ENCODE data around the gene CH25H. TPM values are rescaled to one million over a fixed set of nuclear protein-coding genes. Genes with fewer than 3 reads are reported as not detected.

The CH25H gene
- total and polyA plus RNA-seq, 2 donors = 1.1 to 3.8 TPM

DNA sequence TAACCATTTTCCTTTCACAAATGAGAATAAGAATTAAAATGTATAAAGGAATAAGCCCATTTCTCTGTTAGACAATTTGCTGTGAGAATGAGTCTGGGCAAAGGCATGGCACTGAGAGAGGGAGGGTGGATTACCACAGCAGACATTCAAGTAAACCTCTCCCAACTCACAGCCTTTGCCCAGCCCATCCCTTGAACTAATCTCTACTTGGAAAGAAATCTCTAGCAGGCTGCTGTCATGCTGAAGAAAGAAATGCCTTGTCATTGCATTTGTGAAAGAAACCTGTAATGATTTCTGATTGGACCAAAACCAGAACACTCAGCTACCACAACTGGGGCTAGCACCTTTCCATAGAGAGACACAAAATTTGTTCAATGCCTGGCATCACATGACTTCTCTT, 39.2 kb downstream of the CH25H start:
- H3K4me1 ChIP-seq (ENCODE audit: insufficient read depth) = no peaks in the 10 kb centered on the region
- no peak overlapping the region for H3K27ac ChIP-seq (ENCODE audit: low read depth)
- no peak for DNase-seq (ENCODE audit: extremely low spot score)
- no peaks in the 10 kb centered on the region for H3K36me3 ChIP-seq (ENCODE audit: insufficient read depth)
- no peak overlapping the region for H3K4me3 ChIP-seq (ENCODE audit: low read depth, low read length)

GRCh38 chr10:89165923-89166322, 41.2 kb downstream of the CH25H start:
- no peak overlapping the region for H3K27ac ChIP-seq (ENCODE audit: low read depth)
- H3K4me1 ChIP-seq (ENCODE audit: insufficient read depth) = no peaks in the 10 kb centered on the region
- H3K4me3 ChIP-seq (ENCODE audit: low read depth, low read length) = no peak overlapping the region
- no peak for DNase-seq (ENCODE audit: extremely low spot score)
- 89% methylated on average over 4 of the region's 4 CpGs for WGBS
- no peaks in the 10 kb centered on the region for H3K36me3 ChIP-seq (ENCODE audit: insufficient read depth)

DNA sequence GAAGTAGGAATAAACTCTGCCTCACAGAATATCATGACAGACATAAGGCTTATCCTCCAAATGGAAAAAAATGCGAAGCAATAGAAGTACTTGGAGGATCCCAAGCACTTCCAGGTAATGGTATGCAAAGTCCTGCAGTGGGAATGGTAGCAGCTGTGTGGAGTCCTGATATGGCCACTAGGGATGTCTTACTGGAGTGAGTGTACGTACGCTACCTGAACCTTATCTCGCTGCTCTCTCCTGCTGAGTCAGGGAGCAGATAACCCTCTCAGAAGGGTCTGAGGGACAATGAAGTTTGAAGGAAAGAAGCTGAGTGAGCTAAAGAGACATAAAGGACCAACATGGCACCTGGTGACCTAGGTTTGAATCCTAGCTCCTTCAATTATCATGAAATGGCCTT, 42.2 kb downstream of the CH25H start:
- Histone ChIP-seq H3K36me3 (ENCODE audit: insufficient read depth) (no peaks in the 10 kb centered on the region), H3K4me3 (ENCODE audit: low read depth, low read length) (no peak overlapping the region), H3K27ac (ENCODE audit: low read depth) (no peak overlapping the region), H3K4me1 (ENCODE audit: insufficient read depth) (no peaks in the 10 kb centered on the region)
- no peak for DNase-seq (ENCODE audit: extremely low spot score)
- WGBS = 83% methylated on average over 4 of the region's 4 CpGs

DNA sequence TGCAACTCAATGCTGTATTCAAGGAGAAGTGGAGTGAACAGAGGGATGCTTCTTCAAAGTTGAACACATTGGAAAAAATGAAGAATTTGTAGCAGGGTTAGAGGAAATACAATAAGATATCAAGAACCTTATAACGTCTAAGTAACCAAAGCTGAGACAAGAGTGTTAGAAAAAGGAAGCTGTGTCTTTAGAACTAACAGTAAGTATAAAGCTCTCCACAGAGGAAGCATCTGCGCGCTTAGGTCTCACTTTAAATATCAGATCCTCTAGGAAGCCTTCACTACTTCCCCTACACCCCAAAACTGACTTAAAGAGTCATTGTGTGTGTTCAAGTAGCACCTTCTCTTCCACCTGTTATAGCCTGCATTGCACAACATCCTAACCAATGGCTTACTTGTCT, 43.0 kb downstream of the CH25H start:
- H3K4me3 ChIP-seq (ENCODE audit: low read depth, low read length) = no peak overlapping the region

DNA sequence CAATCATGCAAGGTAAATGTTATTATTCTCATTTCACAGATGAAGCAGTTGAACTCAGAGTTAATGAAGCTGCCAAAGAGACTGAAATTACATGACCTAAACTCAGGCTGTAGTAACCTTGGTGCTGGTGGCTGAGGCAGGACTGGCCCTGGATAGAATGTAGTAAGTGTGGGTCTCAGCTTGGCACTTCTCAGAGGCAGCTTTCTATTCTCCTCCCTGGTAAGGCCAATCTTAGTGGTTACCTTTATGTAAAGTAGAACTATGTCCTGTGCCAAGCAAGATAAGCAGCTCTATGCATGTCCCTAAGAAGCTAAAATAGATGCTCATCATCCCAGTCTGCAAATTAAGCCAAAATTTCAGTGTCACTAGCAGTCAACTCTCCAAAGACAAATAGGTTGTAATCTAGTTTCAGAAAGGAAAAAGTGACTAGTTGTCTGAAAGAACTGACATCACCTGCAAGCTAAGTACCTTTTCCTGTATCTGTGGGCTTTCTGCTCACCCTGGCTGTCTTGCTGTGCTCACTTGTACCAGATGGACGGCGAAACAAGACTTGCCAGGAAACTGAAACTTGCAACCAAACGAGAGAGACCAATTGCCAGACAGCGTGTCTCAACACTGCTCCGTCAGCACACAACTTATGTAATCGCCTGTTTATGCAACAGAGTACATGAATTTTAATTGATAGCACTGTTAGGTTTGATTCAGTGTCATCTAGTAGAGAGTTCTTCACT, 43.7 kb downstream of the CH25H start:
- no peak overlapping the region for H3K4me3 ChIP-seq (ENCODE audit: low read depth, low read length)
- H3K4me1 ChIP-seq (ENCODE audit: insufficient read depth) = no peaks in the 10 kb centered on the region
- 58% methylated on average over 6 of the region's 6 CpGs for WGBS
- no peak for DNase-seq (ENCODE audit: extremely low spot score)
- H3K36me3 ChIP-seq (ENCODE audit: insufficient read depth) = no peaks in the 10 kb centered on the region
- H3K27ac ChIP-seq (ENCODE audit: low read depth) = no peak overlapping the region

More for the DNA sequence above, 43.0 kb downstream of the CH25H start:
- no peak for DNase-seq (ENCODE audit: extremely low spot score)
- Histone ChIP-seq H3K27ac (ENCODE audit: low read depth) (no peak overlapping the region), H3K36me3 (ENCODE audit: insufficient read depth) (no peaks in the 10 kb centered on the region), H3K4me1 (ENCODE audit: insufficient read depth) (no peaks in the 10 kb centered on the region)
- 79% methylated on average over 3 of the region's 3 CpGs for WGBS

DNA sequence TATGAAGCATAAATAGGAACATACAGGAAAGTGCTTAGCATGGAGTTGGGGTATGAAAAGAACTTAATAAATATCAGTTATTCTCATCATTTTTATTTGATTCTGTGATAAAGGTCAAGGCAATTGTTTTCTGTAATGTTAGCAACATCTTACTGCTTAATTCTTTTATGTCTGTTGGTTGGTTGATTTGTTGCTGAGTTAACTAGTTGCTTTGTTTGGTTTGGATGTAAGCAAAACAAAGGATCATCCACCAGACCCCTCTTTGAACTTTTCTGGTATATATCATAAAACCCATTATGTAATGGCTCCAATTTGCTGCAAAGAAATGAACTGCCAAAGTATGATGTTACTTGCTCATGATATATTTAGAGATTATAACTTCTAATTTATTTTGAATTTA, 44.5 kb downstream of the CH25H start:
- no peaks in the 10 kb centered on the region for H3K36me3 ChIP-seq (ENCODE audit: insufficient read depth)
- H3K27ac ChIP-seq (ENCODE audit: low read depth) = no peak overlapping the region
- no peaks in the 10 kb centered on the region for H3K4me1 ChIP-seq (ENCODE audit: insufficient read depth)
- DNase-seq (ENCODE audit: extremely low spot score) = no peak
- no peak overlapping the region for H3K4me3 ChIP-seq (ENCODE audit: low read depth, low read length)

GRCh38 chr10:89160339-89160738, 46.8 kb downstream of the CH25H start:
- 95% methylated on average over 1 of the region's 1 CpG for WGBS
- no peak overlapping the region for H3K4me3 ChIP-seq (ENCODE audit: low read depth, low read length)

DNA sequence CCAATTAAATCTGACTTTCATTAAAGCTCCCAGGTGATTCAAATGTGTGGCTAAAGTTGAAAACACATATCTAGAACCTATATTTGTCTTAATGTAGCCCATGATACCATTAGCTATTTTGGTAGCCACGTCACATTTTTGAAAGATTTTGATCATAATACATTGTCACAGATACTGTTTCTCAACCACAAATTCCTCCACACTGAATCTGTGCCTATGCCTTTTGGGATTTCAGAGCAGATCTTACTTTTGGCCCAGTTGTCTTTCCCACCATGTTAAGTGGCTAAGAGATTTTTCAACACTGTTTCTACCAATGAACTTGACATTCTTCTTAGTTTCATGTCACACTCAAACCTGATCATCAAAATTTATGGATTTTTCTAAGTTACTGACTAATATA, 47.4 kb downstream of the CH25H start:
- WGBS = 95% methylated on average over 1 of the region's 1 CpG
- no peaks in the 10 kb centered on the region for H3K4me1 ChIP-seq (ENCODE audit: insufficient read depth)
- no peak for DNase-seq (ENCODE audit: extremely low spot score)
- H3K4me3 ChIP-seq (ENCODE audit: low read depth, low read length) = no peak overlapping the region
- no peak overlapping the region for H3K27ac ChIP-seq (ENCODE audit: low read depth)
- H3K36me3 ChIP-seq (ENCODE audit: insufficient read depth) = no peaks in the 10 kb centered on the region

More at GRCh38 chr10:89160339-89160738, 46.8 kb downstream of the CH25H start:
- no peak for DNase-seq (ENCODE audit: extremely low spot score)
- Histone ChIP-seq H3K27ac (ENCODE audit: low read depth) (no peak overlapping the region), H3K4me1 (ENCODE audit: insufficient read depth) (no peaks in the 10 kb centered on the region), H3K36me3 (ENCODE audit: insufficient read depth) (no peaks in the 10 kb centered on the region)

GRCh38 chr10:89159316-89159715, 47.8 kb downstream of the CH25H start:
- Histone ChIP-seq H3K27ac (ENCODE audit: low read depth) (no peak overlapping the region), H3K4me3 (ENCODE audit: low read depth, low read length) (no peak overlapping the region), H3K36me3 (ENCODE audit: insufficient read depth) (no peaks in the 10 kb centered on the region), H3K4me1 (ENCODE audit: insufficient read depth) (no peaks in the 10 kb centered on the region)
- no peak for DNase-seq (ENCODE audit: extremely low spot score)

GRCh38 chr10:89158446-89158845, 48.7 kb downstream of the CH25H start:
- no peak overlapping the region for H3K4me3 ChIP-seq (ENCODE audit: low read depth, low read length)
- no peak for DNase-seq (ENCODE audit: extremely low spot score)
- no peaks in the 10 kb centered on the region for H3K4me1 ChIP-seq (ENCODE audit: insufficient read depth)
- no peak overlapping the region for H3K27ac ChIP-seq (ENCODE audit: low read depth)
- no peaks in the 10 kb centered on the region for H3K36me3 ChIP-seq (ENCODE audit: insufficient read depth)

DNA sequence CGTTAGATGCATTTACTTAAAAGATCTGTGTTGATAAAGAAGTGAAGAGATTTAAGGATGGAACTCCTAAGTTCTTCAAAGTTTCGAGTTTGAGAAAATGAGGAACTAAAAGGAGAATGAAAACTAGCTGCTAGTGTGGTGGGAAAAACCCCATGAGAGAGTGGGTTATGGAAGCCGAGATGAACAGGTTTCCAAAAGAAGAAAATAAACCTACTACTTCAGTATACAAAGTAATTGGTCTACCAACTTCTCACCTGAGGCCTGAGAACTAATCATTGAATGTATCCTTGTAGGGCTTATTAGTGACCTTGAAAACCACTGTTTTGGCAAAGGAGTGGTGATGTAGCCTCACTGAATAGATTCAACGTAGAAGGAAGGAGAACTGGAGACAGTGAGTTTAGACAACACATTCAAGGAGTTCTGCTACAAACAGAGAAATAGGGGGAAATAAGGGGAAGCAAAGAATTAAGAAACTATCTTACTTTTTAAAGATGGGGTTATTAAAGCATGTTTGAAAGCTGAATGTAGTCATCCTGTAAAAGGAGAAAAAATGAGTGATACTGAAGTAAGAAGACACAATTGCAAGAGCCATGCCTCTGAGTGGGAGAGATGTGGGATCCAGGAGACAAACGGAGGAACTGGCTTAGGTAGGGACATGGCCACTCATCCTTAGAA, 50.8 kb downstream of the CH25H start:
- WGBS = 85% methylated on average over 5 of the region's 5 CpGs
- Histone ChIP-seq H3K4me3 (ENCODE audit: low read depth, low read length) (no peak overlapping the region), H3K4me1 (ENCODE audit: insufficient read depth) (no peaks in the 10 kb centered on the region), H3K27ac (ENCODE audit: low read depth) (no peak overlapping the region), H3K36me3 (ENCODE audit: insufficient read depth) (no peaks in the 10 kb centered on the region)
- DNase-seq (ENCODE audit: extremely low spot score) = no peak

Other genes starting within 250 kb of the CH25H start
- gene FAS, start 216.5 kb downstream of the CH25H start, total RNA-seq = 48.3 TPM
- 9.5 TPM for gene FAS, start 216.5 kb downstream of the CH25H start, polyA plus RNA-seq
- gene LIPA, start 44.5 kb upstream of the CH25H start, total RNA-seq = 63.0 TPM
- 49.1 TPM for gene LIPA, start 44.5 kb upstream of the CH25H start, polyA plus RNA-seq
- gene IFIT2, start 94.7 kb upstream of the CH25H start, total RNA-seq = 18.7 TPM
- 3.7 TPM for gene IFIT2, start 94.7 kb upstream of the CH25H start, polyA plus RNA-seq
- gene IFIT3, start 120.7 kb upstream of the CH25H start, total RNA-seq = 23.4 TPM
- gene IFIT3, start 120.7 kb upstream of the CH25H start, polyA plus RNA-seq = 11.2 TPM
- gene IFIT1B, start 170.7 kb upstream of the CH25H start, total RNA-seq = 2.2 TPM
- not detected for gene IFIT1B, start 170.7 kb upstream of the CH25H start, polyA plus RNA-seq
- 40.8 TPM for gene IFIT1, start 185.3 kb upstream of the CH25H start, total RNA-seq
- 14.1 TPM for gene IFIT1, start 185.3 kb upstream of the CH25H start, polyA plus RNA-seq
- 34.9 TPM for gene IFIT5, start 207.3 kb upstream of the CH25H start, total RNA-seq
- 12.3 TPM for gene IFIT5, start 207.3 kb upstream of the CH25H start, polyA plus RNA-seq

Measured in urinary bladder (tissue), 4 donors.